HEK293 (cell line): Measurements from ENCODE around the gene HAT1.
A peak's percentile ranks its signal among the peaks of the same experiment; 100 is the strongest.

Source experiments
- CTCF ChIA-PET: fragments of 350-600 bp; formaldehyde crosslinking; extraction: SDS; loops from one replicate; lab custom pipeline; 2021; ENCODE audit warnings: antibody characterized with exemption; lab: Yijun Ruan, JAX
- POLR2A ChIA-PET: fragments of 300-600 bp; formaldehyde crosslinking; extraction: SDS; loops from one replicate; lab custom pipeline; 2020; ENCODE audit warnings: antibody characterized with exemption, inconsistent platforms; lab: Yijun Ruan, JAX
- H3K27ac ChIP-seq: fragments of 200-500 bp; sonication (Bioruptor generic); 2 replicates; pipeline ENCODE4 v1.5.1; 2014; ENCODE audit warnings: low read depth, low read length, control low read depth, inconsistent platforms; ENCODE audit errors: extremely low read depth
- H3K36me3 ChIP-seq, 2 experiments: fragments of 200-500 bp in 1 of 2; sonication (Bioruptor generic) in 1 of 2; 1 replicate in 1 of 2; 2 replicates in 1 of 2; pipeline ENCODE4 v1.5.1; 2014 to 2017; ENCODE audit warnings: inconsistent platforms in 2 of 2, low read length in 2 of 2; ENCODE audit not compliant: control insufficient read depth in 2 of 2, insufficient read depth in 1 of 2
- H3K4me1 ChIP-seq: fragments of 200-500 bp; sonication (Bioruptor generic); 2 replicates; pipeline ENCODE4 v1.5.1; 2014; ENCODE audit warnings: mild to moderate bottlenecking, low read length, inconsistent platforms; ENCODE audit not compliant: control insufficient read depth, insufficient read depth
- H3K4me3 ChIP-seq: 2 replicates; pipeline ENCODE4 v1.5.1; 2011; ENCODE audit warnings: low read depth, mild to moderate bottlenecking, control low read depth, low read length, moderate library complexity
- H3K9me3 ChIP-seq: fragments of 200-500 bp; sonication (Bioruptor generic); 2 replicates; pipeline ENCODE4 v1.5.1; 2014; ENCODE audit warnings: low read depth, low read length, inconsistent platforms; ENCODE audit not compliant: control insufficient read depth, insufficient read depth
- BCL6B ChIP-seq: fragments of 450-650 bp; formaldehyde crosslinking; IDR thresholded peaks from 2 replicates; pipeline ENCODE4 v1.5.1; 2017; ENCODE audit warnings: missing biosample characterization, missing genetic modification characterization
- CTCF ChIP-seq: fragments of 450-650 bp; formaldehyde crosslinking; IDR thresholded peaks from 2 replicates; pipeline ENCODE4 v1.5.1; 2016; ENCODE audit warnings: missing biosample characterization, missing genetic modification characterization
- GLI2 ChIP-seq: fragments of 450-650 bp; formaldehyde crosslinking; IDR thresholded peaks from 2 replicates; pipeline ENCODE4; 2017; ENCODE audit warnings: missing biosample characterization, missing genetic modification characterization, low read depth, borderline replicate concordance
- GLIS1 ChIP-seq: fragments of 450-650 bp; formaldehyde crosslinking; IDR thresholded peaks from 2 replicates; pipeline ENCODE4 v1.5.1; 2016; ENCODE audit warnings: missing biosample characterization, missing genetic modification characterization
- MYNN ChIP-seq: fragments of 450-650 bp; formaldehyde crosslinking; IDR thresholded peaks from 2 replicates; pipeline ENCODE4 v1.5.1; 2016; ENCODE audit warnings: missing biosample characterization, missing genetic modification characterization, borderline replicate concordance
- PRDM1 ChIP-seq: fragments of 450-650 bp; formaldehyde crosslinking; IDR thresholded peaks from 2 replicates; pipeline ENCODE4; 2016; ENCODE audit warnings: missing biosample characterization, missing genetic modification characterization
- PRDM4 ChIP-seq: fragments of 450-650 bp; formaldehyde crosslinking; IDR thresholded peaks from 2 replicates; pipeline ENCODE4 v1.5.1; 2017; ENCODE audit warnings: missing biosample characterization, missing genetic modification characterization
- PRDM6 ChIP-seq: fragments of 450-650 bp; formaldehyde crosslinking; IDR thresholded peaks from 2 replicates; pipeline ENCODE4 v1.5.1; 2017; ENCODE audit warnings: missing biosample characterization, missing genetic modification characterization
- SCRT1 ChIP-seq: fragments of 450-650 bp; formaldehyde crosslinking; IDR thresholded peaks from 2 replicates; pipeline ENCODE4 v1.5.1; 2016; ENCODE audit warnings: missing biosample characterization, missing genetic modification characterization, borderline replicate concordance
- SCRT2 ChIP-seq: fragments of 450-650 bp; formaldehyde crosslinking; IDR thresholded peaks from 2 replicates; pipeline ENCODE4 v1.5.1; 2016; ENCODE audit warnings: missing biosample characterization, missing genetic modification characterization
- TSHZ1 ChIP-seq: fragments of 450-650 bp; formaldehyde crosslinking; IDR thresholded peaks from 2 replicates; pipeline ENCODE4 v1.5.1; 2016; ENCODE audit warnings: missing biosample characterization, missing genetic modification characterization, borderline replicate concordance
- ZBTB17 ChIP-seq: fragments of 450-650 bp; formaldehyde crosslinking; IDR thresholded peaks from 2 replicates; pipeline ENCODE4 v1.5.1; 2016; ENCODE audit warnings: missing biosample characterization, missing genetic modification characterization
- ZNF202 ChIP-seq: fragments of 450-650 bp; formaldehyde crosslinking; IDR thresholded peaks from 2 replicates; pipeline ENCODE4 v1.5.1; 2016; ENCODE audit warnings: missing biosample characterization, missing genetic modification characterization, borderline replicate concordance
- ZNF223 ChIP-seq: fragments of 450-650 bp; formaldehyde crosslinking; IDR thresholded peaks from 2 replicates; pipeline ENCODE4 v1.5.1; 2016; ENCODE audit warnings: missing biosample characterization, missing genetic modification characterization
- ZNF335 ChIP-seq: fragments of 450-650 bp; formaldehyde crosslinking; conservative IDR thresholded peaks from 2 replicates; pipeline ENCODE4 v1.5.1; 2016; ENCODE audit warnings: missing biosample characterization, missing genetic modification characterization
- ZNF398 ChIP-seq: fragments of 450-650 bp; formaldehyde crosslinking; IDR thresholded peaks from 2 replicates; pipeline ENCODE4 v1.5.1; 2017; ENCODE audit warnings: missing biosample characterization, missing genetic modification characterization
- ZNF488 ChIP-seq: fragments of 450-650 bp; formaldehyde crosslinking; IDR thresholded peaks from 2 replicates; pipeline ENCODE4 v1.5.1; 2016; ENCODE audit warnings: missing biosample characterization, missing genetic modification characterization
- ZNF660 ChIP-seq: fragments of 450-650 bp; IDR thresholded peaks from 2 replicates; pipeline ENCODE4 v1.5.1; 2018; ENCODE audit warnings: missing biosample characterization, mild to moderate bottlenecking, missing genetic modification characterization
- ZNF701 ChIP-seq: fragments of 450-650 bp; formaldehyde crosslinking; IDR thresholded peaks from 2 replicates; pipeline ENCODE4 v1.5.1; 2016; ENCODE audit warnings: missing biosample characterization, missing genetic modification characterization
- ZNF792 ChIP-seq: fragments of 450-650 bp; formaldehyde crosslinking; IDR thresholded peaks from 2 replicates; pipeline ENCODE4 v1.5.1; 2016; ENCODE audit warnings: missing biosample characterization, missing genetic modification characterization
- ZNF837 ChIP-seq: fragments of 450-650 bp; formaldehyde crosslinking; IDR thresholded peaks from 2 replicates; pipeline ENCODE4 v1.5.1; 2016; ENCODE audit warnings: missing biosample characterization, missing genetic modification characterization

The HAT1 gene

GRCh38 chr2:172021074-172021931, 99.0 kb downstream of the HAT1 start:
- no peaks in the 10 kb centered on the region for H3K9me3 ChIP-seq
- H3K4me3 ChIP-seq, result peak overlapping the region; percentile 9; the same call in 1 of the 2 replicates
- peak overlapping the region; percentile 81 for H3K27ac ChIP-seq
- no peaks in the 10 kb centered on the region for H3K36me3 ChIP-seq
- H3K4me1 ChIP-seq, result peaks cover 14% of the 10 kb centered on the region
- ChIA-PET CTCF (interaction anchor here (0.5 to 1.3 kb wide), 6 partner anchors 9 to 1205 kb away, joined by 3 to 4 read pairs (median 4); no protein-coding TSS in a partner anchor), POLR2A (interaction anchor here (0.5 to 3.1 kb wide), 7 partner anchors 11 to 81 kb away, joined by 3 to 21 read pairs (median 8); partner anchors contain the start of genes DLX1 and DLX2)
- TF ChIP-seq CTCF (tag by site-specific recombination), result no peak
- no peak for TF ChIP-seq SCRT1
- TF ChIP-seq ZNF488 (tag by site-specific recombination), result no peak
- no peak for TF ChIP-seq ZNF398 (tag by site-specific recombination)
- TF ChIP-seq ZNF660 (tag by site-specific recombination), result no peak
- no peak for TF ChIP-seq ZNF701
- no peak for TF ChIP-seq GLI2 (tag by site-specific recombination)
- TF ChIP-seq ZNF202 (tag by site-specific recombination), result no peak
- peak; percentile 46 for TF ChIP-seq PRDM1 (tag by site-specific recombination)
- no peak for TF ChIP-seq TSHZ1
- TF ChIP-seq MYNN, result peak; percentile 88
- TF ChIP-seq ZNF223 (tag by site-specific recombination), result no peak
- TF ChIP-seq ZNF792 (tag by site-specific recombination), result no peak
- TF ChIP-seq ZBTB17, result peak; percentile 11; the same call in 1 of the 2 replicates
- no peak for TF ChIP-seq SCRT2 (tag by site-specific recombination)
- TF ChIP-seq BCL6B (tag by site-specific recombination), result no peak
- TF ChIP-seq ZNF335 (tag by site-specific recombination), result peak; percentile 91
- TF ChIP-seq PRDM4 (tag by site-specific recombination), result peak; percentile 75
- peak; percentile 67 for TF ChIP-seq GLIS1 (tag by site-specific recombination)
- TF ChIP-seq ZNF837 (tag by site-specific recombination), result no peak
- TF ChIP-seq PRDM6, result peak; percentile 87
